HepG2 (cell line): Measurements from ENCODE around the gene SECTM1. TPM values are rescaled to one million over a fixed set of nuclear protein-coding genes. Genes with fewer than 3 reads are reported as not detected.

Experiments used
- AKNA ChIP-seq: sonication (generic); formaldehyde crosslinking; IDR thresholded peaks from 2 replicates; pipeline ENCODE4 v1.4.0; 2020; ENCODE audit warnings: missing genetic modification reagents, borderline replicate concordance
- BATF2 ChIP-seq: sonication (generic); formaldehyde crosslinking; IDR thresholded peaks from 2 replicates; pipeline ENCODE4 v1.8.0; 2022; ENCODE audit warnings: mild to moderate bottlenecking, missing genetic modification reagents, moderate library complexity
- EZH2 ChIP-seq: conservative IDR thresholded peaks from 2 replicates; pipeline ENCODE4 v1.6.1; 2012; ENCODE audit warnings: mild to moderate bottlenecking, low read depth, low read length, moderate library complexity
- MTERF4 ChIP-seq: sonication (generic); formaldehyde crosslinking; IDR thresholded peaks from 2 replicates; pipeline ENCODE4 v1.8.0; 2023; ENCODE audit warnings: mild to moderate bottlenecking, missing genetic modification reagents
- RBM39 ChIP-seq: fragments of 200-400 bp; formaldehyde crosslinking; IDR thresholded peaks from one replicate; pipeline ENCODE4 v1.6.1; 2018; ENCODE audit warnings: antibody characterized with exemption, mild to moderate bottlenecking, low read depth, low read length; ENCODE audit not compliant: poor library complexity, severe bottlenecking
- SRF ChIP-seq: IDR thresholded peaks from 2 replicates; pipeline ENCODE4 v1.6.1; 2011; ENCODE audit warnings: mild to moderate bottlenecking, low read depth, low read length, moderate library complexity
- TEF ChIP-seq: sonication (generic); formaldehyde crosslinking; IDR thresholded peaks from 2 replicates; pipeline ENCODE4 v1.5.0; 2020; ENCODE audit warnings: missing genetic modification reagents
- ZBTB10 ChIP-seq: sonication (generic); formaldehyde crosslinking; IDR thresholded peaks from 2 replicates; pipeline ENCODE4 v1.4.0; 2020; ENCODE audit warnings: missing genetic modification reagents, borderline replicate concordance
- ZBTB8A ChIP-seq: sonication (generic); formaldehyde crosslinking; IDR thresholded peaks from 2 replicates; pipeline ENCODE4 v1.4.0; 2020; ENCODE audit warnings: mild to moderate bottlenecking, low read depth, missing genetic modification reagents, borderline replicate concordance
- ZFP36 ChIP-seq: fragments of 150-350 bp; IDR thresholded peaks from 2 replicates; pipeline ENCODE4 v1.6.1; 2018; ENCODE audit warnings: borderline replicate concordance, low read length, low read depth; ENCODE audit not compliant: partially characterized antibody
- ZNF264 ChIP-seq: sonication (generic); formaldehyde crosslinking; IDR thresholded peaks from 2 replicates; pipeline ENCODE4 v1.4.0; 2020; ENCODE audit warnings: missing genetic modification reagents
- ZNF484 ChIP-seq: sonication (generic); formaldehyde crosslinking; IDR thresholded peaks from 2 replicates; pipeline ENCODE4 v1.5.1; 2020; ENCODE audit warnings: mild to moderate bottlenecking, low read depth, missing genetic modification reagents, borderline replicate concordance
- ZNF761 ChIP-seq: sonication (generic); formaldehyde crosslinking; conservative IDR thresholded peaks from 2 replicates; pipeline ENCODE4 v1.4.0; 2020; ENCODE audit warnings: mild to moderate bottlenecking, missing genetic modification reagents
- polyA plus RNA-seq, 8 experiments: library from polyadenylated mRNA; depleted of rRNA in 3 of 8; stranded (reverse) in 7 of 8; unstranded in 1 of 8; fragments of >200 nt; fragmentation: Illumina TruSeq in 4 of 8; extraction: Trizol in 4 of 8; gene quantifications; 2 replicates each; pipeline versions ENCODE4 v1.2.1 to v1.2.3, GENCODE V29; 2011 to 2016; ENCODE audit warnings: low read depth in 4 of 8, missing spikeins in 1 of 8, mixed read lengths in 1 of 8; ENCODE audit not compliant: insufficient read depth in 1 of 8
- total RNA-seq, 5 experiments: library from RNA; depleted of rRNA; stranded (reverse); fragments of >200 nt; fragmentation: Illumina TruSeq; extraction: Trizol; gene quantifications; 2 replicates each; pipeline ENCODE4 v1.2.3, GENCODE V29; 2016; ENCODE audit warnings: low read depth in 1 of 5

SECTM1 gene
- total and polyA plus RNA-seq, 2 of the 13 experiments (the other 11 are each of a cell fraction or from before 2014, with no cell fraction given) = 3.5 to 5.3 TPM

- TF ChIP-seq BATF2 (CRISPR knock-in tag) (0 out of 2 replicates have a peak, but pooled peaks have one; percentile 54), ZBTB10 (CRISPR knock-in tag) (peak; percentile 78), ZNF761 (CRISPR knock-in tag) (no peak), ZFP36 (no peak), ZNF484 (CRISPR knock-in tag) (no peak), SRF (no peak), ZNF264 (peak; percentile 95), AKNA (peak; percentile 35; the same call in 1 of the 2 replicates), ZBTB8A (CRISPR knock-in tag) (no peak), EZH2 (no peak), TEF (CRISPR knock-in tag) (no peak), MTERF4 (CRISPR knock-in tag) (0 out of 2 replicates have a peak, but pooled peaks have one; percentile 32), RBM39 (peak; percentile 3)
These were observed 13.1 kb upstream of the SECTM1 start (continued) for GRCh38 chr17:82346342-82347300.
